Stimulated activated CD8-positive, alpha-beta memory T cell treated with anti-CD3 and anti-CD28 coated beads, Interleukin-7, amount 100 ng/mL, for 24 hours (primary cell): ENCODE data around the gene ANKRD13D.
"Not testable (repeated sequence)": the region's sequence is repeated elsewhere in the genome, so short reads cannot be mapped to it uniquely, and the experiment has no call there.

Source experiments
- DNase-seq: peaks from one replicate; pipeline ENCODE4 v3.0.0-alpha.2; 2020; ENCODE audit warnings: low read depth

ANKRD13D gene

GRCh38 chr11:67317888-67318555 lies 28.9 kb downstream of the ANKRD13D start:
- no peak for DNase-seq

GRCh38 chr11:67318876-67319275 lies 29.8 kb downstream of the ANKRD13D start:
- DNase-seq: not testable (repeated sequence)

- DNase-seq: no peak
Observed at GRCh38 chr11:67320011-67320410, 30.9 kb downstream of the ANKRD13D start.

GRCh38 chr11:67320691-67321090 lies 31.6 kb downstream of the ANKRD13D start:
- DNase-seq: no peak

- DNase-seq: no peak
Observed at GRCh38 chr11:67321313-67321871, 32.3 kb downstream of the ANKRD13D start.

GRCh38 chr11:67322049-67322448 lies 32.9 kb downstream of the ANKRD13D start:
- no peak for DNase-seq

- DNase-seq: no peak
Observed at GRCh38 chr11:67323526-67323925, 34.4 kb downstream of the ANKRD13D start.

- DNase-seq: no peak
Observed at GRCh38 chr11:67332081-67332691, 43.1 kb downstream of the ANKRD13D start.

GRCh38 chr11:67337257-67337656 lies 48.2 kb downstream of the ANKRD13D start:
- DNase-seq: no peak

- DNase-seq: no peak
Observed at GRCh38 chr11:67344264-67344663, 55.2 kb downstream of the ANKRD13D start.

- DNase-seq: no peak
Observed at GRCh38 chr11:67345247-67345919, 56.3 kb downstream of the ANKRD13D start.

- DNase-seq: no peak
Observed at GRCh38 chr11:67345920-67346819, 57.1 kb downstream of the ANKRD13D start.

GRCh38 chr11:67347964-67348749 lies 59.1 kb downstream of the ANKRD13D start:
- no peak for DNase-seq

GRCh38 chr11:67349036-67349435 lies 59.9 kb downstream of the ANKRD13D start:
- no peak for DNase-seq

- DNase-seq: no peak
Observed at GRCh38 chr11:67349457-67349856, 60.4 kb downstream of the ANKRD13D start.

- no peak for DNase-seq
Observed at GRCh38 chr11:67349928-67350465, 60.9 kb downstream of the ANKRD13D start.

GRCh38 chr11:67351275-67352005 lies 62.3 kb downstream of the ANKRD13D start:
- no peak for DNase-seq
